HG03135 (cell line): ENCODE data around the gene DCC.

ENCODE experiments used
- ATAC-seq: cut with Tn5 transposase; IDR thresholded peaks from one replicate; pipeline ENCODE4 v1.9.1; 2021; ENCODE audit warnings: mild to moderate bottlenecking, moderate library complexity; ENCODE audit not compliant: unreplicated experiment

DCC gene

GRCh38 chr18:52577795-52578194 is 237.8 kb downstream of the DCC start:
- ATAC-seq: no peak

GRCh38 chr18:52582061-52582460 is 242.1 kb downstream of the DCC start:
- ATAC-seq: no peak

GRCh38 chr18:52582516-52582915 is 242.5 kb downstream of the DCC start:
- no peak for ATAC-seq

GRCh38 chr18:52588931-52589330 is 248.9 kb downstream of the DCC start:
- ATAC-seq: no peak

- no peak for ATAC-seq
Observed at GRCh38 chr18:52596748-52597435, 256.9 kb downstream of the DCC start.

GRCh38 chr18:52598921-52599320 is 258.9 kb downstream of the DCC start:
- no peak for ATAC-seq

GRCh38 chr18:52602820-52603219 is 262.8 kb downstream of the DCC start:
- no peak for ATAC-seq

- ATAC-seq: no peak
Observed at GRCh38 chr18:52605345-52605744, 265.3 kb downstream of the DCC start.

- ATAC-seq: no peak
Observed at GRCh38 chr18:52607985-52608384, 268.0 kb downstream of the DCC start.

- no peak for ATAC-seq
Observed at GRCh38 chr18:52610451-52611115, 270.6 kb downstream of the DCC start.

- no peak for ATAC-seq
Observed at GRCh38 chr18:52612406-52612805, 272.4 kb downstream of the DCC start.

- no peak for ATAC-seq
Observed at GRCh38 chr18:52615321-52615720, 275.3 kb downstream of the DCC start.

GRCh38 chr18:52615943-52616342 is 275.9 kb downstream of the DCC start:
- peak; percentile 85 for ATAC-seq

GRCh38 chr18:52617931-52618330 is 277.9 kb downstream of the DCC start:
- ATAC-seq: no peak

- no peak for ATAC-seq
Observed at GRCh38 chr18:52620926-52621439, 281.0 kb downstream of the DCC start.

- ATAC-seq: no peak
Observed at GRCh38 chr18:52624702-52625101, 284.7 kb downstream of the DCC start.

- ATAC-seq: no peak
Observed at GRCh38 chr18:52636536-52636935, 296.5 kb downstream of the DCC start.

GRCh38 chr18:52648201-52648600 is 308.2 kb downstream of the DCC start:
- ATAC-seq: no peak

- ATAC-seq: no peak
Observed at GRCh38 chr18:52652391-52652790, 312.4 kb downstream of the DCC start.

- no peak for ATAC-seq
Observed at GRCh38 chr18:52657043-52657805, 317.2 kb downstream of the DCC start.

GRCh38 chr18:52667463-52668065 is 327.6 kb downstream of the DCC start:
- ATAC-seq: no peak
